ENCODE results near the gene ZNF546. TPM values are rescaled to one million over a fixed set of nuclear protein-coding genes. Genes with fewer than 3 reads are reported as not detected.
A peak's percentile ranks its signal among the peaks of the same experiment; 100 is the strongest.

Gene ZNF546
- polyA plus RNA-seq, 2 of the 4 experiments (the other 2 are of a cell fraction), result 3.8 to 6.4 TPM

- TF ChIP-seq HMGXB4 (CRISPR knock-in tag; IDR thresholded peaks at IDR 0.05; ENCODE audit: borderline replicate concordance), result no peak
- TF ChIP-seq PHF8 (IDR thresholded peaks at IDR 0.05; ENCODE audit: borderline replicate concordance, low read depth), result peak; percentile 90; the same call in 1 of the 2 replicates
- peak; percentile 81 for TF ChIP-seq POLR2A (IDR thresholded peaks at IDR 0.05; ENCODE audit: low read length)
- no peak for TF ChIP-seq RCOR1 (IDR thresholded peaks at IDR 0.05; ENCODE audit: low read depth, low read length)
- TF ChIP-seq ZC3H11A (IDR thresholded peaks at IDR 0.05), result no peak
- TF ChIP-seq EHF (CRISPR knock-in tag; IDR thresholded peaks at IDR 0.05), result no peak
- TF ChIP-seq SMC3 (IDR thresholded peaks at IDR 0.05), result peak; percentile 100
- no peak for TF ChIP-seq FOXS1 (CRISPR knock-in tag; IDR thresholded peaks at IDR 0.05)
- peak; percentile 93 for TF ChIP-seq E2F6 (IDR thresholded peaks at IDR 0.05; ENCODE audit: borderline replicate concordance, low read depth)
- TF ChIP-seq ZNF302 (CRISPR knock-in tag; IDR thresholded peaks at IDR 0.05), result no peak
- no peak for TF ChIP-seq JUNB (IDR thresholded peaks at IDR 0.05)
- no peak for TF ChIP-seq SREBF2 (IDR thresholded peaks at IDR 0.05)
- TF ChIP-seq NR3C1 (IDR thresholded peaks at IDR 0.05), result no peak
- TF ChIP-seq MAFK (IDR thresholded peaks at IDR 0.05; ENCODE audit: partially characterized antibody), result peak; percentile 59
Measured at GRCh38 chr19:39970675-39971379, 26.0 kb upstream of the ZNF546 start, which contains the start of gene PSMC4 (continued).

- Histone ChIP-seq H3K4me3 (peak overlapping the region; percentile 70), H3K27ac (peak overlapping the region; percentile 80 to 85), H3K4me2 (peak overlapping the region; percentile 94), H3K9me3 (no peaks in the 10 kb centered on the region), H3K4me1 (peaks cover 18% of the 10 kb centered on the region)
- ChIA-PET POLR2A (interaction anchor here (0.7 to 1.9 kb wide), 23 partner anchors 8 to 471 kb away, joined by 3 to 31 read pairs (median 6); partner anchors contain the start of genes DYRK1B, FBL, ZNF546 and ZNF780A), CTCF (interaction anchor here (0.5 to 7.7 kb wide), 73 partner anchors 10 to 757 kb away, joined by 3 to 137 read pairs (median 7); partner anchors contain the start of genes DYRK1B, FBL, FCGBP and LEUTX)
- FAIRE-seq (peak; percentile 18), DNase-seq (ENCODE audit: low read depth in 1 of 2, low spot score in 1 of 2) (no peak), ATAC-seq (peak; percentile 9 to 30)
- WGBS (ENCODE audit: missing lambda C conversion rate), result 3% methylated on average over 21 of the region's 21 CpGs
- 0 out of 2 replicates have a peak, but pooled peaks have one; percentile 47 for TF ChIP-seq PBX3 (IDR thresholded peaks at IDR 0.05)
- TF ChIP-seq HDAC2 (IDR thresholded peaks at IDR 0.05), result 0 out of 2 replicates have a peak, but pooled peaks have one; percentile 46
- no peak for TF ChIP-seq MYC (IDR thresholded peaks at IDR 0.05; ENCODE audit: borderline replicate concordance, low read length)
- 0 out of 2 replicates have a peak, but pooled peaks have one; percentile 0 for TF ChIP-seq RARB (CRISPR knock-in tag; IDR thresholded peaks at IDR 0.05)
- TF ChIP-seq PHF8 (IDR thresholded peaks at IDR 0.05; ENCODE audit: borderline replicate concordance, low read depth), result peak; percentile 8; the same call in 1 of the 2 replicates
- peak; percentile 6; the same call in 1 of the 2 replicates for TF ChIP-seq KDM5A (IDR thresholded peaks at IDR 0.05)
- no peak for TF ChIP-seq HES2 (IDR thresholded peaks at IDR 0.05)
- TF ChIP-seq TFCP2L1 (CRISPR knock-in tag; IDR thresholded peaks at IDR 0.05), result peak; percentile 26; the same call in 1 of the 2 replicates
Measured at GRCh38 chr19:39971380-39972035, 25.4 kb upstream of the ZNF546 start.
